MM.1S (cell line): ENCODE measurements around the gene EPB41L1.

Source experiments
- DNase-seq: peaks from one replicate; pipeline ENCODE4 v3.0.0-alpha.2; 2015
- H2AFZ ChIP-seq: fragments of 300-600 bp; sonication (generic); 2 replicates; pipeline ENCODE4 v1.6.0; 2016; ENCODE audit warnings: antibody characterized with exemption, low read length
- H3F3A ChIP-seq: fragments of 300-600 bp; sonication (generic); 2 replicates; pipeline ENCODE4 v1.6.1; 2016; ENCODE audit warnings: mild to moderate bottlenecking, antibody characterized with exemption, low read length, moderate library complexity, mixed read lengths; ENCODE audit not compliant: insufficient read depth
- H3K27ac ChIP-seq: fragments of 300-600 bp; sonication (generic); 2 replicates; pipeline ENCODE4 v1.5.1; 2016; ENCODE audit warnings: mild to moderate bottlenecking, low read length
- H3K27me3 ChIP-seq: fragments of 300-600 bp; sonication (generic); replicated peaks from 2 replicates; pipeline ENCODE4 v1.6.0; 2016; ENCODE audit warnings: low read length; ENCODE audit not compliant: insufficient read depth
- H3K36me3 ChIP-seq: fragments of 300-600 bp; sonication (generic); replicated peaks from 2 replicates; pipeline ENCODE4 v1.6.1; 2016; ENCODE audit warnings: mild to moderate bottlenecking, low read length, mixed read lengths; ENCODE audit not compliant: insufficient read depth
- H3K4me1 ChIP-seq: fragments of 300-600 bp; sonication (generic); 2 replicates; pipeline ENCODE4 v1.6.1; 2016; ENCODE audit warnings: low read length, mixed read lengths
- H3K4me2 ChIP-seq: fragments of 300-600 bp; sonication (generic); 2 replicates; pipeline ENCODE4 v1.6.0; 2016; ENCODE audit warnings: low read depth, low read length
- H3K4me3 ChIP-seq: fragments of 300-600 bp; sonication (generic); 2 replicates; pipeline ENCODE4 v1.5.1; 2016; ENCODE audit warnings: low read length, mixed read lengths
- H3K79me2 ChIP-seq: fragments of 300-600 bp; sonication (generic); 2 replicates; pipeline ENCODE4 v1.6.1; 2016; ENCODE audit warnings: mixed run types, low read length, mixed read lengths
- H3K9ac ChIP-seq: fragments of 300-600 bp; sonication (generic); 2 replicates; pipeline ENCODE4 v1.6.1; 2016; ENCODE audit warnings: low read length, mixed read lengths
- H3K9me2 ChIP-seq: fragments of 300-600 bp; sonication (generic); replicated peaks from 2 replicates; pipeline ENCODE4 v1.6.1; 2016; ENCODE audit warnings: mild to moderate bottlenecking, low read length, mixed read lengths; ENCODE audit not compliant: insufficient read depth
- H3K9me3 ChIP-seq: fragments of 300-600 bp; sonication (generic); replicated peaks from 2 replicates; pipeline ENCODE4 v1.6.1; 2016; ENCODE audit warnings: mild to moderate bottlenecking, low read length, mixed read lengths; ENCODE audit not compliant: insufficient read depth
- H4K20me1 ChIP-seq: fragments of 300-600 bp; sonication (generic); 2 replicates; pipeline ENCODE4 v1.6.1; 2016; ENCODE audit warnings: mild to moderate bottlenecking, low read length, moderate library complexity, mixed read lengths; ENCODE audit not compliant: insufficient read depth
- EZH2 ChIP-seq: fragments of 300-600 bp; sonication (generic); optimal IDR thresholded peaks from 2 replicates; pipeline ENCODE3; 2017; ENCODE audit warnings: low read depth, mild to moderate bottlenecking, antibody characterized with exemption, low read length, mixed read lengths
- EZH2phosphoT487 ChIP-seq: fragments of 300-600 bp; sonication (generic); IDR thresholded peaks from 2 replicates; pipeline ENCODE4 v1.6.1; 2018; ENCODE audit warnings: antibody characterized with exemption, low read length
- TF ChIP-seq, protein P1 (sequence below): fragments of 300-600 bp; sonication (generic); IDR thresholded peaks from 2 replicates; pipeline ENCODE4 v1.5.1; 2016; ENCODE audit warnings: antibody characterized with exemption, low read length, mixed read lengths

The EPB41L1 gene

DNA sequence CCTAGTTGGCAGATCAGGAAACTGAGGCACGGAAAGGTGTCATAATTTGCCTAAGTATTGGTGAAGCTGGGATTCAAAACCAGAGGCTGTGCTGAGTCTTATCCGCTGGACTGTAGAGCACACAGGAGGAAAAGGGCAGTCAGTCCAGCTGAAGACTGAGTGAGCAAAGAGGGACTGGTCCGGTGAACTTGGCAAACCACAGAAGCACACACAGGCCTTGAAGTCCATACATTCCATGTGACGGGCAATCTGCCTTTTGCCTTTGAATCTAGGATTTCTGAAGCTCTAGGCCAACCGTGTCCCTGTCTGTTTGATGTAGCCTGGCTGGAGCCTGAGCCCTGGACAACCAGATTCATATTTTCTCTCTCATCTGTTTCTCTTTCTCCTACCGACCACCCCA, 34.3 kb upstream of the EPB41L1 start:
- Histone ChIP-seq H3K9me2 (no peaks in the 10 kb centered on the region), H3K36me3 (no peaks in the 10 kb centered on the region), H3K79me2 (no peaks in the 10 kb centered on the region), H3K27me3 (no peaks in the 10 kb centered on the region), H3K4me2 (no peak overlapping the region), H2AFZ (no peak overlapping the region), H3K9me3 (no peaks in the 10 kb centered on the region), H3K4me1 (no peaks in the 10 kb centered on the region), H4K20me1 (no peaks in the 10 kb centered on the region), H3K27ac (no peak overlapping the region), H3K9ac (no peak overlapping the region), H3F3A (no peaks in the 10 kb centered on the region), H3K4me3 (no peak overlapping the region)
- TF ChIP-seq EZH2 (no peak), EZH2phosphoT487 (no peak)
- TF ChIP-seq, protein P1, sequence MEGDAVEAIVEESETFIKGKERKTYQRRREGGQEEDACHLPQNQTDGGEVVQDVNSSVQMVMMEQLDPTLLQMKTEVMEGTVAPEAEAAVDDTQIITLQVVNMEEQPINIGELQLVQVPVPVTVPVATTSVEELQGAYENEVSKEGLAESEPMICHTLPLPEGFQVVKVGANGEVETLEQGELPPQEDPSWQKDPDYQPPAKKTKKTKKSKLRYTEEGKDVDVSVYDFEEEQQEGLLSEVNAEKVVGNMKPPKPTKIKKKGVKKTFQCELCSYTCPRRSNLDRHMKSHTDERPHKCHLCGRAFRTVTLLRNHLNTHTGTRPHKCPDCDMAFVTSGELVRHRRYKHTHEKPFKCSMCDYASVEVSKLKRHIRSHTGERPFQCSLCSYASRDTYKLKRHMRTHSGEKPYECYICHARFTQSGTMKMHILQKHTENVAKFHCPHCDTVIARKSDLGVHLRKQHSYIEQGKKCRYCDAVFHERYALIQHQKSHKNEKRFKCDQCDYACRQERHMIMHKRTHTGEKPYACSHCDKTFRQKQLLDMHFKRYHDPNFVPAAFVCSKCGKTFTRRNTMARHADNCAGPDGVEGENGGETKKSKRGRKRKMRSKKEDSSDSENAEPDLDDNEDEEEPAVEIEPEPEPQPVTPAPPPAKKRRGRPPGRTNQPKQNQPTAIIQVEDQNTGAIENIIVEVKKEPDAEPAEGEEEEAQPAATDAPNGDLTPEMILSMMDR = no peak
- no peak for DNase-seq

DNA sequence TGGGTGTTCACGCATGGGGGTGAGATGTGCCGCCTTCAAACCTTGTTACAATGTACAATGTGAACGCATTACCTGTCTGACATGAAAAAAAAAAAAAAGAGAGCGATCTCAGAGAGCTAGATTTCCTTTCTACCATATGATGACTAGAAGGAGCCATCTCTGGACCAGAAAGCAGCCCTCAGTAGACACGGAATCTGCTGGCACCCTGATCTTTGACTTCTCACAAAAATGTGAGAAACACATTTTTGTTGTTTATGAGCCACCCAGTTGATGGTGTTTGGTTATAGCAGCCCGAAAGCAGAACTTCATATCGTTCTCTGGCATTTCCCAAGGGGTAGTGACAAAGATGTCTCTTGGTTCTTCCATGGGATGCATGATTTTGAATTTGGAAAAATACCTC, 33.5 kb upstream of the EPB41L1 start:
- Histone ChIP-seq H4K20me1 (no peaks in the 10 kb centered on the region), H3K9ac (no peak overlapping the region), H3K27ac (no peak overlapping the region), H3K36me3 (no peaks in the 10 kb centered on the region), H3K9me2 (no peaks in the 10 kb centered on the region), H3K4me1 (no peaks in the 10 kb centered on the region), H2AFZ (no peak overlapping the region), H3F3A (no peaks in the 10 kb centered on the region), H3K4me2 (no peak overlapping the region), H3K27me3 (no peaks in the 10 kb centered on the region), H3K4me3 (no peak overlapping the region), H3K9me3 (no peaks in the 10 kb centered on the region), H3K79me2 (no peaks in the 10 kb centered on the region)
- DNase-seq = no peak
- TF ChIP-seq EZH2phosphoT487 (no peak), EZH2 (no peak)
- TF ChIP-seq, protein P1 = no peak

DNA sequence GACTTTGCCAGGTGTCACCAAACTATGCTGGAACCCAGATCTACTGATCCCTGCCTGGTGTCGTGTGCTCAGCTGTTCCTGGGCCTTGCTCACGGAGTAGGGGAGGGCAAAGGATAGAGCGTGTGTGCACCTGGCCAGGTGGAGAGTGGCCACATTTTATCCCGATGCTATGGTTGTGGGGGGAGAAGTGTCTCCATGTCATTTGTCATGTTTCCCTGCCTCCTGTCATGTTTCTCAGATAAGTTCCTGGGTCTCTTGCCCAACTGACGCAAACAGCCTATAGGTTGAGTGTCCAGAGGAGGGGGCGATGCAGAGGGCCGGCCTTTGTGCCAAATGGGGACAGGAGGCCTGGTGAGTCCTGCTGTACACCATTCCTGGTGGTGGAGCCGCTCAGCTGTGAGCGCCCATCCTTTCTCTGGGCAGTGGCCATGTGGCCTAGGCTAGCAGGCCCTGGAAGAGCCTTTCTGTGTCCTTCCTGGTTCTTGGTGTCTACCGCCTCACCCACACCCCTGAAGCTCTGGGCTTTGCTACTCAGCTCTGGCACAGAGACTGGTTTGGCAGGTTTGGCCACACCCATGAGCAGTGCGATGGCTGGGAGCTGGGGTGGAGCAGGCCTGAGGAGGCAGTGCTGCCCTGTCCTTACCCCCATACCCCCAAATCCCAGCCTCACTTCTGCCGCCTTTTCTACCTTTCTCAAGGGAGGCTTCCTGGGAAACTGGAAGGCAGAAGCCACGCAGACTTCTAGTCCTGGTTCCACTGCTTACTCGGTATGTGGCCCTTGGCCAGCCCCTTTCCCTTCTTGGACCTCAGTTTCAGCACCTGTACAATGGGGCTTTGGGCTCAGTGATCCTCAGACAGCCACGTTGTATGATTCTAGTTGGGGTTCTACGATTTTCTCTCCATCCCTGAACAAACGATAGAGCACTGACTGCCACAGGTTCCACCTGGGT, 32.3 kb upstream of the EPB41L1 start:
- Histone ChIP-seq H2AFZ (no peak overlapping the region), H3K4me2 (no peak overlapping the region), H3K36me3 (no peaks in the 10 kb centered on the region), H3K27ac (no peak overlapping the region), H3K9ac (no peak overlapping the region), H3K27me3 (no peaks in the 10 kb centered on the region), H3K79me2 (no peaks in the 10 kb centered on the region), H3K4me3 (no peak overlapping the region), H3K9me2 (no peaks in the 10 kb centered on the region), H3F3A (no peaks in the 10 kb centered on the region), H4K20me1 (no peaks in the 10 kb centered on the region), H3K4me1 (no peaks in the 10 kb centered on the region), H3K9me3 (no peaks in the 10 kb centered on the region)
- DNase-seq = no peak
- TF ChIP-seq, protein P1 = no peak
- no peak for TF ChIP-seq EZH2
- no peak for TF ChIP-seq EZH2phosphoT487
